IMR-90 (cell line): Measurements from ENCODE around the gene UBL4A. TPM values are rescaled to one million over a fixed set of nuclear protein-coding genes. Genes with fewer than 3 reads are reported as not detected.

Experiments
- ATAC-seq: fragments of 200-7000 bp; cut with Tn5 transposase; 2 replicates; pipeline ENCODE4 v1.9.1; 2020; ENCODE audit warnings: low read depth, mild to moderate bottlenecking, moderate library complexity
- BruUV-seq: library from RNA; stranded (reverse); fragments of 400-500 nt; replicated peaks from 2 replicates; lab custom pipeline; 2021; lab: Mats Ljungman, UMichigan
- CTCF ChIA-PET: fragments of 300-600 bp; formaldehyde crosslinking; extraction: SDS; loops from one replicate; lab custom pipeline; 2021; ENCODE audit warnings: antibody characterized with exemption; lab: Yijun Ruan, JAX
- POLR2A ChIA-PET: fragments of 300-600 bp; sonication (Branson Sonifier 250); formaldehyde crosslinking; loops from one replicate; lab custom pipeline; 2022; ENCODE audit warnings: antibody characterized with exemption; ENCODE audit not compliant: unreplicated experiment; lab: Charles Lee
- DNase-seq: peaks from one replicate; pipeline ENCODE4 v3.0.0; 2013
- H2AFZ ChIP-seq: replicated peaks from 2 replicates; pipeline ENCODE3; 2013; ENCODE audit warnings: low read length, mild to moderate bottlenecking; ENCODE audit not compliant: poor library complexity
- H2AK5ac ChIP-seq: 2 replicates; pipeline ENCODE4 v1.6.1; 2013; ENCODE audit warnings: low read depth, low read length, inconsistent platforms
- H2AK9ac ChIP-seq: replicated peaks from 2 replicates; pipeline ENCODE3; 2013; ENCODE audit warnings: mild to moderate bottlenecking, low read depth, low read length, moderate library complexity; ENCODE audit not compliant: poor library complexity
- H2BK120ac ChIP-seq: 2 replicates; pipeline ENCODE4 v1.6.1; 2013; ENCODE audit warnings: low read depth, low read length, inconsistent platforms
- H2BK15ac ChIP-seq: 3 replicates; pipeline ENCODE4 v1.6.1; 2013; ENCODE audit warnings: low read depth, low read length, inconsistent platforms
- H2BK20ac ChIP-seq: 2 replicates; pipeline ENCODE4 v1.6.1; 2013; ENCODE audit warnings: low read depth, mild to moderate bottlenecking, inconsistent platforms, low read length, moderate library complexity
- H2BK5ac ChIP-seq: 2 replicates; pipeline ENCODE4 v1.6.1; 2013; ENCODE audit warnings: mild to moderate bottlenecking, low read depth, low read length, inconsistent platforms; ENCODE audit not compliant: poor library complexity, severe bottlenecking
- H3K14ac ChIP-seq: replicated peaks from 2 replicates; pipeline ENCODE4 v1.6.1; 2013; ENCODE audit warnings: low read depth, low read length, inconsistent platforms
- H3K18ac ChIP-seq: 2 replicates; pipeline ENCODE4 v1.6.1; 2013; ENCODE audit warnings: low read depth, low read length, control low read depth
- H3K23ac ChIP-seq: 2 replicates; pipeline ENCODE4 v1.6.1; 2013; ENCODE audit warnings: low read depth, low read length, inconsistent platforms
- H3K27ac ChIP-seq: 2 replicates; pipeline ENCODE4 v1.5.1; 2013; ENCODE audit warnings: mild to moderate bottlenecking, control low read depth, low read length; ENCODE audit not compliant: insufficient read depth
- H3K27me3 ChIP-seq: 2 replicates; pipeline ENCODE4 v1.6.1; 2013; ENCODE audit warnings: low read length; ENCODE audit not compliant: control insufficient read depth, insufficient read depth
- H3K36me3 ChIP-seq: 2 replicates; pipeline ENCODE4 v1.6.1; 2013; ENCODE audit warnings: low read length, mixed read lengths; ENCODE audit not compliant: control insufficient read depth, insufficient read depth
- H3K4ac ChIP-seq: 2 replicates; pipeline ENCODE4 v1.6.1; 2013; ENCODE audit warnings: low read depth, low read length, inconsistent platforms
- H3K4me1 ChIP-seq: 2 replicates; pipeline ENCODE4 v1.6.1; 2013; ENCODE audit warnings: low read length, mixed read lengths; ENCODE audit not compliant: control insufficient read depth, insufficient read depth
- H3K4me2 ChIP-seq: 2 replicates; pipeline ENCODE4 v1.6.1; 2013; ENCODE audit warnings: low read depth, mild to moderate bottlenecking, control low read depth, low read length, moderate library complexity
- H3K4me3 ChIP-seq: 2 replicates; pipeline ENCODE4 v1.5.1; 2013; ENCODE audit warnings: low read depth, mild to moderate bottlenecking, control low read depth, low read length, moderate library complexity; ENCODE audit not compliant: insufficient read depth
- H3K56ac ChIP-seq: 2 replicates; pipeline ENCODE4 v1.6.1; 2013; ENCODE audit warnings: low read length, inconsistent platforms; ENCODE audit not compliant: insufficient read depth; ENCODE audit errors: extremely low read depth
- H3K79me1 ChIP-seq, 2 experiments: 2 replicates each; pipeline ENCODE4 v1.6.1; 2013; ENCODE audit warnings: low read length in 2 of 2, inconsistent platforms in 1 of 2, low read depth in 1 of 2
- H3K9ac ChIP-seq: 2 replicates; pipeline ENCODE4 v1.6.1; 2013; ENCODE audit warnings: low read depth, low read length, control low read depth
- H3K9me1 ChIP-seq: 2 replicates; pipeline ENCODE4 v1.6.1; 2013; ENCODE audit warnings: low read length, inconsistent platforms; ENCODE audit not compliant: insufficient read depth
- H3K9me3 ChIP-seq: 2 replicates; pipeline ENCODE4 v1.6.1; 2013; ENCODE audit warnings: low read length; ENCODE audit not compliant: control insufficient read depth, insufficient read depth
- H4K20me1 ChIP-seq: 2 replicates; pipeline ENCODE4 v1.6.1; 2013; ENCODE audit warnings: low read length, inconsistent platforms; ENCODE audit not compliant: insufficient read depth
- H4K5ac ChIP-seq: 2 replicates; pipeline ENCODE4 v1.6.1; 2013; ENCODE audit warnings: mild to moderate bottlenecking, low read depth, low read length, control low read depth
- H4K8ac ChIP-seq, 2 experiments: 2 replicates each; pipeline ENCODE4 v1.6.1; 2013; ENCODE audit warnings: low read depth in 2 of 2, low read length in 2 of 2, control low read depth in 1 of 2, inconsistent platforms in 1 of 2
- H4K91ac ChIP-seq: 2 replicates; pipeline ENCODE4 v1.6.1; 2013; ENCODE audit warnings: low read depth, low read length, inconsistent platforms; ENCODE audit not compliant: insufficient read depth
- BHLHE40 ChIP-seq: fragments of 150-350 bp; IDR thresholded peaks from 2 replicates; pipeline ENCODE4 v1.6.1; 2016; ENCODE audit warnings: mild to moderate bottlenecking, low read depth, low read length
- CEBPB ChIP-seq: IDR thresholded peaks from 2 replicates; pipeline ENCODE4 v1.6.1; 2012; ENCODE audit warnings: low read depth, low read length, improper control_type of control experiment
- CHD1 ChIP-seq: IDR thresholded peaks from 2 replicates; pipeline ENCODE4 v1.6.1; 2012; ENCODE audit warnings: low read depth, low read length, improper control_type of control experiment
- CTCF ChIP-seq: conservative IDR thresholded peaks from 2 replicates; pipeline ENCODE4 v1.5.1; 2012; ENCODE audit warnings: mild to moderate bottlenecking, low read depth, low read length, improper control_type of control experiment
- ELK1 ChIP-seq: fragments of 150-350 bp; IDR thresholded peaks from 2 replicates; pipeline ENCODE4 v1.6.1; 2016; ENCODE audit warnings: low read depth, mild to moderate bottlenecking, low read length, moderate library complexity, borderline replicate concordance
- FOS ChIP-seq: fragments of 150-350 bp; IDR thresholded peaks from 2 replicates; pipeline ENCODE4 v1.6.1; 2016; ENCODE audit warnings: low read depth, low read length
- MAFK ChIP-seq: IDR thresholded peaks from 2 replicates; pipeline ENCODE4 v1.6.1; 2012; ENCODE audit warnings: low read depth, low read length, improper control_type of control experiment
- MAZ ChIP-seq: IDR thresholded peaks from 2 replicates; pipeline ENCODE4 v1.6.1; 2012; ENCODE audit warnings: low read depth, mild to moderate bottlenecking, low read length, improper control_type of control experiment, moderate library complexity, borderline replicate concordance
- MXI1 ChIP-seq: IDR thresholded peaks from 2 replicates; pipeline ENCODE4 v1.6.1; 2012; ENCODE audit warnings: low read depth, mild to moderate bottlenecking, low read length, moderate library complexity, borderline replicate concordance
- NFE2L2 ChIP-seq: fragments of 150-350 bp; IDR thresholded peaks from 2 replicates; pipeline ENCODE4 v1.6.1; 2016; ENCODE audit warnings: low read depth, mild to moderate bottlenecking, low read length
- POLR2A ChIP-seq: IDR thresholded peaks from 2 replicates; pipeline ENCODE4 v1.6.1; 2012; ENCODE audit warnings: mild to moderate bottlenecking, low read depth, low read length
- RCOR1 ChIP-seq: IDR thresholded peaks from 2 replicates; pipeline ENCODE4 v1.6.1; 2012; ENCODE audit warnings: mild to moderate bottlenecking, low read length, improper control_type of control experiment; ENCODE audit not compliant: insufficient replicate concordance
- RFX5 ChIP-seq: IDR thresholded peaks from 2 replicates; pipeline ENCODE4 v1.8.0; 2012; ENCODE audit warnings: low read depth, mild to moderate bottlenecking, low read length, moderate library complexity
- SMC3 ChIP-seq: fragments of 150-350 bp; IDR thresholded peaks from 2 replicates; pipeline ENCODE4 v1.6.1; 2016; ENCODE audit warnings: low read depth, mild to moderate bottlenecking, antibody characterized with exemption, low read length, moderate library complexity
- USF2 ChIP-seq: fragments of 150-350 bp; IDR thresholded peaks from 2 replicates; pipeline ENCODE4 v1.6.1; 2017; ENCODE audit warnings: mild to moderate bottlenecking, antibody characterized with exemption, low read length, low read depth
- WGBS, 2 experiments: methylation state at CpG; one replicate each; pipeline versions ENCODE4 v1.1.5 to v1.1.7; 2013; ENCODE audit warnings: missing lambda C conversion rate in 2 of 2; ENCODE audit not compliant: insufficient read length in 1 of 2; ENCODE audit errors: extremely low coverage in 2 of 2; 5-methylcytosine and 5-hydroxymethylcytosine counted together
- dilution Hi-C: fragments of 300-500 bp; cut with HindIII; formaldehyde crosslinking; loops from one replicate; pipeline ENCODE4 v1.14.3; 2018; ENCODE audit warnings: low sequenced_read_pairs; ENCODE audit not compliant: unreplicated experiment
- in situ Hi-C: fragments of 300-500 bp; cut with MboI; formaldehyde crosslinking; loops from 3 replicates; pipeline ENCODE4 v1.14.3; 2019; ENCODE audit warnings: low sequenced_read_pairs, inconsistent platforms, mixed read lengths
- intact Hi-C: fragments of 100-400 bp; cut with micrococcal nuclease; formaldehyde crosslinking; loops from 2 replicates; pipeline ENCODE4 v1.10.0; 2022
- polyA plus RNA-seq, 3 experiments: library from polyadenylated mRNA; depleted of rRNA; stranded (reverse); fragments of >200 nt; gene quantifications; 2 replicates each; pipeline ENCODE4 v1.2.3, GENCODE V29; 2012; ENCODE audit warnings: low replicate concordance in 1 of 3
- total RNA-seq: library from RNA; depleted of rRNA; stranded (reverse); fragments of >200 nt; gene quantifications from 2 replicates; pipeline ENCODE4 v1.2.3, GENCODE V29; 2012

UBL4A gene
- total and polyA plus RNA-seq, 2 of the 4 experiments (the other 2 are of a cell fraction) = 24.6 to 28.3 TPM

GRCh38 chrX:154441984-154442707 lies 44.3 kb downstream of the UBL4A start:
- TSS peak; percentile 91 for BruUV-seq
- no peak for ATAC-seq
- no peak overlapping the region for H2BK20ac ChIP-seq
- no peak overlapping the region for H3K56ac ChIP-seq
- TF ChIP-seq CTCF (no peak), CEBPB (no peak), NFE2L2 (no peak), BHLHE40 (no peak), FOS (no peak), RCOR1 (no peak), POLR2A (no peak), MAFK (no peak), MXI1 (no peak), ELK1 (no peak), MAZ (no peak), CHD1 (no peak), USF2 (no peak), SMC3 (no peak), RFX5 (no peak)
- no peak overlapping the region for H3K27ac ChIP-seq
- H3K4ac ChIP-seq = no peak overlapping the region
- H3K14ac ChIP-seq = no peak overlapping the region
- no peak overlapping the region for H3K9ac ChIP-seq
- H4K8ac ChIP-seq = no peak overlapping the region
- no peak overlapping the region for H4K5ac ChIP-seq
- no peak overlapping the region for H3K18ac ChIP-seq
- no peak overlapping the region for H2AK5ac ChIP-seq
- dilution Hi-C loops (no loop called here), intact Hi-C loops (no loop called here), in situ Hi-C loops (no loop called here)
- no peak overlapping the region for H4K91ac ChIP-seq
- no peaks in the 10 kb centered on the region for H3K27me3 ChIP-seq
- no peak for DNase-seq
- no peak overlapping the region for H3K23ac ChIP-seq
- H2BK5ac ChIP-seq = no peak overlapping the region
- H2AFZ ChIP-seq = no peak overlapping the region
- 91% methylated on average over 14 of the region's 21 CpGs; no CpG with 5 or more reads in 1 of the 2 experiments for WGBS, 2 experiments
- no peak overlapping the region for H2BK120ac ChIP-seq
- POLR2A ChIA-PET = no interaction called here
- no peaks in the 10 kb centered on the region; the same call in 1 of the 2 replicates for H3K9me3 ChIP-seq
- H3K4me1 ChIP-seq = peaks cover 11% of the 10 kb centered on the region
- no peak overlapping the region for H3K4me3 ChIP-seq
- H2AK9ac ChIP-seq = no peak overlapping the region
- H3K79me1 ChIP-seq = peaks cover 0 to 25% of the 10 kb centered on the region in 2 experiments; a peak in 2 of 4 replicates
- H4K20me1 ChIP-seq = peaks cover 14% of the 10 kb centered on the region
- H2BK15ac ChIP-seq = no peak overlapping the region
- CTCF ChIA-PET = no interaction called here
- H3K4me2 ChIP-seq = no peak overlapping the region
- no peaks in the 10 kb centered on the region for H3K9me1 ChIP-seq
- H3K36me3 ChIP-seq = peaks cover 40% of the 10 kb centered on the region
